Neural cell (in vitro differentiated cells): ENCODE measurements around the gene MIAT. TPM values are rescaled to one million over a fixed set of nuclear protein-coding genes. Genes with fewer than 3 reads are reported as not detected.

Experiments
- H2AFZ ChIP-seq: fragments of 200-600, 300-800 bp; sonication (generic), shearing (Covaris generic); 2 replicates; pipeline ENCODE4 v1.6.0; 2014; ENCODE audit warnings: low read depth, mild to moderate bottlenecking, antibody characterized with exemption, low read length, moderate library complexity
- H3F3A ChIP-seq: fragments of 200-600 bp; shearing (Covaris generic); 2 replicates; pipeline ENCODE4 v1.6.1; 2016; ENCODE audit warnings: mild to moderate bottlenecking, moderate library complexity, mixed read lengths, antibody characterized with exemption, low read length; ENCODE audit not compliant: insufficient read depth, poor library complexity, severe bottlenecking
- H3K27ac ChIP-seq: fragments of 200-600, 300-800 bp; sonication (generic), shearing (Covaris generic); 2 replicates; pipeline ENCODE4 v1.5.1; 2014; ENCODE audit warnings: mild to moderate bottlenecking, low read length, moderate library complexity
- H3K27me3 ChIP-seq: fragments of 300-800, 200-600 bp; sonication (generic), shearing (Covaris generic); 2 replicates; pipeline ENCODE4 v1.6.0; 2014; ENCODE audit warnings: mild to moderate bottlenecking, low read depth, low read length, moderate library complexity; ENCODE audit not compliant: insufficient read depth
- H3K36me3 ChIP-seq: fragments of 300-800, 200-600 bp; sonication (generic), shearing (Covaris generic); 2 replicates; pipeline ENCODE4 v1.5.1; 2014; ENCODE audit warnings: mild to moderate bottlenecking, antibody characterized with exemption, low read length, moderate library complexity; ENCODE audit not compliant: insufficient read depth
- H3K4me2 ChIP-seq: fragments of 300-800, 200-600 bp; sonication (generic), shearing (Covaris generic); 2 replicates; pipeline ENCODE4 v1.6.0; 2014; ENCODE audit warnings: mild to moderate bottlenecking, low read length
- H3K4me3 ChIP-seq: fragments of 300-800, 200-600 bp; sonication (generic), shearing (Covaris generic); 2 replicates; pipeline ENCODE4 v1.5.1; 2014; ENCODE audit warnings: mild to moderate bottlenecking, low read length, moderate library complexity
- H3K79me2 ChIP-seq: fragments of 200-600 bp; shearing (Covaris generic); replicated peaks from 2 replicates; pipeline ENCODE4 v1.6.0; 2014; ENCODE audit warnings: mild to moderate bottlenecking, low read length, moderate library complexity; ENCODE audit not compliant: insufficient read depth
- H3K9ac ChIP-seq: fragments of 300-800, 200-600 bp; sonication (generic), shearing (Covaris generic); 2 replicates; pipeline ENCODE4 v1.6.1; 2016; ENCODE audit warnings: mild to moderate bottlenecking, low read length, mixed read lengths
- H3K9me2 ChIP-seq: fragments of 200-600 bp; shearing (Covaris generic); 2 replicates; pipeline ENCODE4 v1.6.1; 2016; ENCODE audit warnings: mild to moderate bottlenecking, low read length, mixed read lengths; ENCODE audit not compliant: insufficient read depth
- H3K9me3 ChIP-seq: fragments of 200-600, 300-800 bp; sonication (generic), shearing (Covaris generic); 2 replicates; pipeline ENCODE4 v1.6.1; 2016; ENCODE audit warnings: mild to moderate bottlenecking, mixed run types, low read length, moderate library complexity, mixed read lengths
- H4K20me1 ChIP-seq: fragments of 200-600 bp; shearing (Covaris generic); 2 replicates; pipeline ENCODE4 v1.6.1; 2016; ENCODE audit warnings: mild to moderate bottlenecking, mixed run types; ENCODE audit not compliant: insufficient read depth
- CTCF ChIP-seq: fragments of 450-650 bp; IDR thresholded peaks from 2 replicates; pipeline ENCODE4 v1.5.1; 2014; ENCODE audit warnings: antibody characterized with exemption, mild to moderate bottlenecking, moderate library complexity; ENCODE audit not compliant: poor library complexity, severe bottlenecking
- EP300 ChIP-seq: fragments of 450-650 bp; conservative IDR thresholded peaks from 2 replicates; pipeline ENCODE4 v1.6.1; 2014; ENCODE audit warnings: antibody characterized with exemption, mild to moderate bottlenecking, moderate library complexity; ENCODE audit not compliant: poor library complexity, severe bottlenecking
- EZH2 ChIP-seq: fragments of 200-600, 300-800 bp; shearing (Covaris generic), sonication (generic); IDR thresholded peaks from 2 replicates; pipeline ENCODE4 v1.6.1; 2014; ENCODE audit warnings: antibody characterized with exemption, low read length, borderline replicate concordance, mild to moderate bottlenecking; ENCODE audit not compliant: insufficient read depth, poor library complexity, severe bottlenecking
- MXI1 ChIP-seq: fragments of 450-650 bp; conservative IDR thresholded peaks from 2 replicates; pipeline ENCODE4 v1.6.1; 2014; ENCODE audit warnings: antibody characterized with exemption, mild to moderate bottlenecking; ENCODE audit not compliant: poor library complexity, severe bottlenecking
- POLR2AphosphoS5 ChIP-seq: IDR thresholded peaks from 2 replicates; pipeline ENCODE4 v1.6.1; 2012
- RAD21 ChIP-seq: fragments of 450-650 bp; conservative IDR thresholded peaks from 2 replicates; pipeline ENCODE4 v1.6.1; 2014; ENCODE audit warnings: antibody characterized with exemption, mild to moderate bottlenecking, moderate library complexity
- REST ChIP-seq: IDR thresholded peaks from 2 replicates; pipeline ENCODE4 v1.6.1; 2012; ENCODE audit warnings: borderline replicate concordance
- SMC3 ChIP-seq: fragments of 450-650 bp; conservative IDR thresholded peaks from 2 replicates; pipeline ENCODE4 v1.6.1; 2014; ENCODE audit warnings: antibody characterized with exemption, mild to moderate bottlenecking, moderate library complexity; ENCODE audit not compliant: poor library complexity
- TAF1 ChIP-seq: IDR thresholded peaks from 2 replicates; pipeline ENCODE4 v1.6.1; 2012; ENCODE audit warnings: low read depth
- polyA plus RNA-seq: library from polyadenylated mRNA; depleted of rRNA; stranded (reverse); fragments of >200 nt; gene quantifications from 2 replicates; pipeline ENCODE4 v1.2.3, GENCODE V29; 2014

Gene MIAT
- polyA plus RNA-seq, 1 donor from 2014 or later: 529 TPM

GRCh38 chr22:26646158-26646557, 11.2 kb upstream of the MIAT start:
- H3F3A ChIP-seq: no peaks in the 10 kb centered on the region
- H3K36me3 ChIP-seq: no peaks in the 10 kb centered on the region
- no peak overlapping the region for H3K4me3 ChIP-seq
- peak overlapping the region; percentile 33 for H3K9ac ChIP-seq
- H3K9me2 ChIP-seq: no peaks in the 10 kb centered on the region
- H2AFZ ChIP-seq: no peak overlapping the region
- TF ChIP-seq MXI1 (no peak), REST (no peak)
- no peaks in the 10 kb centered on the region for H3K27me3 ChIP-seq
- H3K9me3 ChIP-seq: no peaks in the 10 kb centered on the region
- H3K4me2 ChIP-seq: no peak overlapping the region
- no peaks in the 10 kb centered on the region for H4K20me1 ChIP-seq
- peak overlapping the region; percentile 72 for H3K27ac ChIP-seq
- H3K79me2 ChIP-seq: no peaks in the 10 kb centered on the region

- Histone ChIP-seq H3F3A (no peaks in the 10 kb centered on the region), H4K20me1 (no peaks in the 10 kb centered on the region), H3K9ac (peak overlapping the region; percentile 86), H3K79me2 (no peaks in the 10 kb centered on the region), H3K9me2 (no peaks in the 10 kb centered on the region), H3K4me2 (peak overlapping the region; percentile 41), H3K9me3 (no peaks in the 10 kb centered on the region), H3K36me3 (no peaks in the 10 kb centered on the region), H3K4me3 (peak overlapping the region; percentile 53), H3K27ac (peak overlapping the region; percentile 89), H2AFZ (peak overlapping the region; percentile 67), H3K27me3 (no peaks in the 10 kb centered on the region)
- TF ChIP-seq MXI1: no peak
- peak; percentile 95 for TF ChIP-seq TAF1
- peak; percentile 93 for TF ChIP-seq REST
- TF ChIP-seq CTCF: peak; percentile 10
- TF ChIP-seq POLR2AphosphoS5: peak; percentile 83
- no peak for TF ChIP-seq EZH2
- peak; percentile 73 for TF ChIP-seq EP300
- peak; percentile 29 for TF ChIP-seq SMC3
- peak; percentile 9 for TF ChIP-seq RAD21
These were observed 9.3 kb upstream of the MIAT start for GRCh38 chr22:26648011-26648497.
